SK-N-MC (cell line): Measurements from ENCODE around the gene PHACTR3.

ENCODE experiments used
- EZH2 ChIP-seq: fragments of 200-600 bp; sonication (generic); IDR thresholded peaks from one replicate; pipeline ENCODE4 v1.6.1; 2017; ENCODE audit warnings: antibody characterized with exemption
- POLR2AphosphoS5 ChIP-seq: IDR thresholded peaks from 2 replicates; pipeline ENCODE4 v1.6.1; 2012; ENCODE audit warnings: mild to moderate bottlenecking, low read depth, low read length, borderline replicate concordance

DNA sequence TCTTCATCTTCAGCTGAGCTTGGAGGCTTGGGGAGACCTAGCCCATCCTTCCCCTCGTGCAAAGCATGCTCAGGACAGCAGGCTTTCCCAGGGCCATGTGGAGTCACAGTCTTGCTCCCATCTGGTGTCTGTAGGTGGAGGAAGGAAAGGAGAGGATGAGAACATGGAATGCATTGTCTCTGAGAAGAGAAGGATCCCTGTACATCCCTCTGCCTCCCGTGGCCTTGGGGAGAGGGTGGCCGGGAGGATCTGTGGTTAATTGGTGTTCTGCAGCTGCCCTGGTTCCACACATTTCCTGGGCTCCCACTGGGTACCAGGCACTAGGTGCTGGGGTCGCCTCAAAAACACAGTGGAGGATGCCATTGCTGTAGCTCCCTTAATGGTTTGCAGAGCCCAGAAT is 134.5 kb downstream of the PHACTR3 start:
- no peak for TF ChIP-seq EZH2
- no peak for TF ChIP-seq POLR2AphosphoS5
